NCI-H1930 (cell line): ENCODE measurements around the gene IGSF21.

Source experiments
- DNase-seq, 2 experiments: peaks; one replicate each; lab custom pipeline; 2025; lab: John Stamatoyannopoulos, UW

Gene IGSF21

DNA sequence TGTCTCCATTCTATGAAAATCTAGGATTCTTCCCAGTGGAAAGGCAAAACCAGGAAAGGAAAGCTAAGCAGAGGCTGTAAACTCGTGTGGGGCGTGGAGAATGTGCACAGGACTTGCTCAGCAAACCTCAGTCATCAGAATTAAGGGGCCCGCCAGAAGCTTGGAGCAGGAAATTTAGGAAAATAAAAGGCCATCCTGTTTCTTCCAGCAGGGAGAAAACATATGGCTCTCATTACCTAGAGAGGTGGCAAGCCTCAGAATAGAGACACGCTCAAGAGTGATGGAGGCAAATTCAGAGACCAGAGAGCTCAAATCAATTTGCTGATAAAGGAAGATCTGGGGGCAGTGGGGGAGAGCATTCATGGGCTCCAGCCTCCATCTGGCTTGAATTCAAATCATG is 221.2 kb downstream of the IGSF21 start:
- DNase-seq = no peak

DNA sequence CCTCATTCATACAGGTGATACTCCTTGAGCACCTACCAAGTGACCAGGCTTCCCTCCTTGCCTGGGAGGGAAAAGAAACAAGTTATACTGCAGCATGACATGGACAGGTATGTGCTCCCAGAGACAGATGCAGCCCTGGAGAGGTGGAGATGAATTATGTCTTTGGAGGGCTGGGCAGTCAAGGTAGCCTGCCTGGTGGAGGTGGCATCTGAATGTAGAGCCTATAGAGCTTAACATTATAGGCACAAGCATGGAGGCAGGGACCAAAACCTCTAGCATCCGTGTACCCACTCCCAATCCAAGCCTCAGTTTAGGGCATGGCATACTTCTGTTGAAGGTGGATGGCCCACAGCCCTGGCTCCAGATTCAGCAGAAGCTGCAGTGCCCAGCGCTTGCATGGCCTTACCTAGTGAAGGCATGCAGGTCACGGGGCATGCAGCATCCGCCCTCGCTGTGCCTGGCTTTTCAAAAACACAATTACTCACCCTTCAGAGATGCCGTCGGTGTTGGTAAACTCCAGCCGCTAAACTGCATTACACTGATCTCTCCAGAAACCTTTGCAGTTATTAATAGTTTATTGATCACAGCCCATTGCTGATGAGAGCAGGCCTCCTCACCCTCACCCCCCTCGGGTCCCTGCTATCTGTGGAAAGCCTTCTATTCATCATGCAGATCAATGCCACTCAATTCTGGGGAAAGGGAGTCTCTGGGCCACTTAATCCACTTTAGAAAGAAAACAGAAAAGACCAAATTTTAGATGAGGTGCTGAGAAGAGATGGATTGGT is 222.1 kb downstream of the IGSF21 start:
- no peak for DNase-seq

DNA sequence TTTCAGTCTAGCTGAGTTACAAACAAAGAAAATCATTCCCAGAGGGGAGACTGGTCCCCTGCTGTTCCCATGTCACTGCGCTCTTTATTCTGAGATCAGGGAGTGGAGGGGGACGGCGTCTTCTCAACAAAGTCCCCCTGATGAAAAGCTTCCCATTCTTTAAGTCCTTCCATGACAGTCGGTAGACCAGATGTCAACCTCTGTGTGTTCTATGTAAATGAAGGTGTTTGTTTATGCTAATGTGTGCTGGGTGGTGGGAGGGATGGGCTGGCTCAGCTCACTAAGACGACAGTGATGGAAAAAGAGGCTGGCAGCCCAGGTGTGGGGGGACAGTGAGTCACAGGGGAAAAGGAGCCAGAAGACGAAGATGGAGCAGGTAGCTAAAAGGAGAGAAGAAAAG is 225.0 kb downstream of the IGSF21 start:
- no peak for DNase-seq

DNA sequence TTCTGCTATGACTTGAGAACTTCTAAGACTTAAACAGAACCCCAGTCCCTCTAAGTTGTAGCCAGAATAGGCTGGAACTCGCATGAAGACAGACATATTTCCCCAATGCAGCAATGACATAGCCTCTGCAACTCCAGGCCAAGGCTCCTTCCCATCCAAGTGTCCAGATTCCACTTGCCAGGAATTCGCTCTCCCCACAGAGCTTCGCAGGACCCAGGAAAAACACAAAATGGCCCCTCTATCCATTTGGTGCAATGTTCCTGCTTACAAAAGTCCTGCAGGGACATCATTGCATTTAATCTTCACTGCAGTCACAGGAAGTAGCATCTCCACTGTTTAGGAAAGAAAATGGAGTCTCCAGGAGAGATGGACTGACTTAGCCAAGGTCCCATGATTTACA is 225.6 kb downstream of the IGSF21 start:
- DNase-seq = no peak

DNA sequence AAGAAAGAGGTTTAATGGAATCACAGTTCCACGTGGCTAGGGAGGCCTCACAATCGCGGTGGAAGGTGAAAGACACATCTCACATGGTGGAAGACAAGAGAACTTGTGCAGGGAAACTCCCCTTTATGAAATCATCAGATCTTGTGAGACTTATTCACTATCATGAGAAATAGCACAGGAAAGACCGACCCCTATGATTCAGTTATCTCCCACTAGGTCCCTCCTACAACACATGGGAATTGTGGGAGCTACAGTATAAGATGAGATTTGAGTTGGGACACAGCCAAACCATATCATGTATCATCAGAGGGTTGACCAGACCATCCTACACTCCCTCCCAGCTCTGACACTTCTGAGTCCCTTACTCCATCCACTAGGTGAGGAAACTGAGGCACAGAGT is 229.2 kb downstream of the IGSF21 start:
- DNase-seq = no peak

DNA sequence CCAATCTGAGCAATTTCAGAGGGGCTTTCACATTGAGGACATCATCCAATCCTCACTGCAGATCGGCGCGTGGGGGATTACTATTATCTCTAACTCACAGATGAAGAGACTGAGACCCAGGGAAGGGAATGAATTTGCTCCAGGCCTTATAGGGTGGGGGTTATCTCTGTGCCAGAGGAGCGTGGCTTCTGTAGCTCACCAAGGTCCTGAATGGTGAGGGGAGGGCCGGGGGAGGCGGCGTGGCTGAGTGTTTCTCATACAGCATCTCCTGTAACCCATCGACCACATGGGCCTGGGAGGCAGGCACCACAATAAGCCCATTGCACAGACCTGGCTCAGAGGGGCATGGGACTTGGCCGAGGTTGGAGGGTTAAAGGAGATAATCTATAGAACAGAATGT is 230.2 kb downstream of the IGSF21 start:
- no peak for DNase-seq

DNA sequence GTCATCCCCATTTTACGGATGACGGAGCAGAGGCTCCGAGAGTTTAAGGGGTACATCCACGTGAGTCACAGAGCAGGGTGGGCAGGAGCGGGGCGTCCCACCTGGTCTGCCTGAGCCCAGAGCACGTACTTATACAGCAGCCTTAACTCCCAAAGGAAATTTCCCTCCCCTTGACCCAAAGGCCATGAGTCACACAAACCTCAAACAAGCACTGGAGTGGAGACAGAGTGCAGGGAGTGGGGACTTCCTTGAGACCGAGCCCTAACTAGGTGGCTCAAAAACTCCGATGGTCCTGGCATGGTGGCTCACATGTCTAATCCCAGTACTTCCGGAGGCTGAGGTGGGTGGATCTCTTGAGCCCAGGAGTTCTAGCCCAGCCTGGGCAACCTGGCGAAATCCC is 231.6 kb downstream of the IGSF21 start:
- no peak for DNase-seq

DNA sequence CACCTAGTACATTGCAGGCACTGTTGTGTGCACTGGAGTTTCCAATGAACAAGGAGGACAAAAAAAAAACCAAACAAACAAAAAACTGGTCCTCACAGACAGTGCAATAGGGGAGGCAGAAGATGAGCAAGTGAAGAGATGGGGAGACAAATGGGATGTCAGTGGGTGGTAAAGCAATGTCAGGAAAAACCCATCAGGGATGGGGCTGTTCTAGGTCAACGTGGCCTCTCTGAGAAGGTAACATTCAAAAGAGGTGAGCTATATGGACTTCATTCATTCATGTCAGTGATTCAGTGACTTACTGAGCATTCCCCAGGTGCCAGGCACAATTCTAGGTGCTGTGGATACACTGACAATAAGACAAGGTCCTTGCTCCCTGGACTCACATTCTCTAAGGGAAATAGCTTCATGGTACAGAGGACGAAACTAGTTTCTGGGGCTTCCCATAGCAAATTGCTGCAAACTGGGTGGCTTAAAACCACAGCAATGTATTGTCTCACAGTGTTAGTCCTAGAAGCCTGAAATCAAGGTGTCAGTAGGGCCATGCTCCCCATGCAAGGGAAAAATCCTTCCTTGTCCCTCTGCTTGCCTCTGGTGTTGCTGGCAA is 232.7 kb downstream of the IGSF21 start:
- no peak for DNase-seq

DNA sequence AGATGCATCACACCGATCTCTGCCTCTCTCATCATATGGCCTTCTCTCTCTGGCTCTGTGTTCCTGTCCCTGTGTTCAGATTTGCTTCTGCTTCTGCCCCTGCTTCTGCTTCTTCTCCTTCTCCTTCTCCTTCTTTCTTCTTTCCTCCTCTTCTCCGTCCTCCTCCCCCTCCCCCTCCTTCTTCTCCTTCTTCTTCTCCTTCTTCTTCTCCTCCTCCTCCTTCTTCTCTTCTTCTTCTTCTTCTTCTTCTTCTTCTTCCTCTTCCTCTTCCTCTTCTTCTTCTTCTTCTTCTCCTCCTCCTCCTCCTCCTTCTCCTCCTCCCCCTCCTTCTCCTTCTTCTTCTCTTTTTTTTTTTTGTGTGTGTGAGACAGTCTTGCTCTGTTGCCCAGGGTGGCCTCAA is 233.2 kb downstream of the IGSF21 start:
- DNase-seq = no peak

DNA sequence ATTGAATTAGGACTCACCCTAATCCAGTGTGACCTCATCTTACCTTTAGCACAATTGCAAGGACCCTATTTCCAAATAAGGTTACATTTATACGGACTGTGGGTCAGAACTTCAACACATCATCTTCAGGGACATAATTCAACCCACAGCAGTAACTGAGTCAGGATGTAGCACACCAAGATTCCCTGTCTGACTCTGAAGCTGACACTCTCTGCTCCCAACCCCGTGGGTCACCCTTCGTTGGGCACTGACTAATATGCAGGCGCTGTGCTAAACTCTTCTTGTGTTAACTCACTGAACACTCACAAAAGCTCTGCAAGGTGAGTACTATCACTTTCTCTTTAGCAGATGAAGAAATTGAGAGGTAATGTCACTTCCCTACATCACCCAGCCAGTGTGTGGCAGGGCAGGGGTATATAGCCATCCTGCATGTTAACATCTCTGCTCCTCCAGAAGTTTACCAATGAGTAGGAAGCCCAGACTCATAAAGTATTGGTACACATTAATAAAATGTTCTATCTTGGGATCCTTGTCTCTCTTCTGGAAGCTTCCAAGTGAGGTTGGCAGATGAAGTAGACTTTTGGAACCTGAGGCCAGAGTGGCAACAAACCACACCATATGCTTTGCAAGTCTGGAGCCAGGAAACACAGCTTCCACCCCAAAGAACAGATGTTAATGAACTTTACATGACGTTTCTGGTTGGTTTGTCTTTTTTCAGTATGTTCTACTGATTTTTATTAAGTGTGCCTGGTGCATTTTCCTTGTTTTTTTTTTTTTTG is 233.9 kb downstream of the IGSF21 start:
- no peak for DNase-seq

DNA sequence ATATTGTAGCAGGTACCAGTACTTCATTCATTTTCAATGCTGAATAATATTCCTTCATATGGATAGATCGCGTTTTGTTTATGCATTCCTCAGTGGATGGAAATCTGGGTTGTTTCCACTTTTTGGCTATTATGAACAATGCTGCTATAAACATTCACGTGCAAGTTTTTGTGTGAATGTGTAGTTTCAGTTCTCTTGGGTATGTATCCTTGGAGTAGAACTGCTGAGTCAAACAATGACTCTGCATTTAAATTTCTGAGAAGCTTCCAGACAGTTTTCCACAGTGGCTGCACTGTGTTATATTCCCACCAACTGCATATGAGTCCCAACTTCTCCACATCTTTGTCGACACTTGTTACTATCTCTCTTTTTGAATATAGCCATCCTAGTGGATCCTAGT is 235.1 kb downstream of the IGSF21 start:
- no peak for DNase-seq

DNA sequence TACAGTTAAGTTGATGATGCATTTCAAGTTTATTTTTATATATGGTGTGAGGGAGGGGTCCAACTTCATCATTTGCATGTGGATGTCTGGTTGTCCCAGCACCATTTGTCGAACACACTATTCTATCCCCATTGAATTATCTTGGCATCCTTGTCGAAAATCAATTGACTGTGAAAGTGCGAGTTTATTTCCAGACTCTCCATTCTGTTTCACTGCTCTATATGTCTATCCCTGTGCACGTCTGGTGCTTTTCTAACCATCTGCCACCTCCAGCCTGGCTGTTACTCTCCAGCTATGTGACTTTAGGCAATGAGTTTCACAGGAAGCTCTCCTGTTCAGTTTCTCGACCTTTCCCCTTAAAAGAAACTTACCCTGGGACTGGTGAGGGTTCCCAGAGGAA is 236.0 kb downstream of the IGSF21 start:
- DNase-seq = no peak

DNA sequence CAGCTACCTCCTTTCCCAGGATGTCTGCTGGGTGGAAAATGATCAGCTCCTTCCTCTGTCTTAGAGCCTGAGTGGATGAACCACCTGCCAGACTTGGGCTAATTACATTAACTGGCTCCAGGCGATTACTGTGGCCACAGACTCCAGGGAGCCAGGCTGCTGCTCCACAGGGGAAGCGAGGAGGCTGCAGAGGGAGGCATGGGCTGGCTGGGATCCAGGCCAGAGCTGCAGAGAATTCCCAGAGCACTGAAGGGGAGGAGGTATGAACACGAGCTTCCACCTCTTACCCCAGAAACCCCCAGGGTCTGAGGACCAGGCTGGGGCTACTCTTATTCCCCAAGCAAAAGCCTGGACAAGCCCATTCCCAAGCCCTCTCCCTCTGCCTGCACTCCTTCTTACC is 237.2 kb downstream of the IGSF21 start:
- DNase-seq = no peak

DNA sequence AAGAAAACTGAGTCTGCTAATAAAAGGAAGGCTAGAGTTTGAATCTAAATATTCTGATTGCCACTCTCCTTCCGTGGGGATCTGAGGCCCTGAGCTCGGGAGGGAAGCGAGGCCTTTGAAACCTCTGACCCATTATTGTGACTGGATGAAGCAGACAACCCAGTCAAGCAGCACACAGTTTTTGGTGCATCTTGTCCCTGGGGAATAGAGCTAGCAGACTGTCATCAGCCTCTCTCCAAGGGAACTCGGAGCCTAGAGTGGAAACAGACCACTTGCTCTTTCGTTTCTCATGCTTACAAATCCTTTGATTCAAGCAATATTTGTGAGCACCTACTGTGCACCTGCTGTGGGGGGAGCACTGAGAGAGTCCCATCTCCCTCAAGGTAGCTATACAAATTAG is 240.0 kb downstream of the IGSF21 start:
- DNase-seq = no peak

DNA sequence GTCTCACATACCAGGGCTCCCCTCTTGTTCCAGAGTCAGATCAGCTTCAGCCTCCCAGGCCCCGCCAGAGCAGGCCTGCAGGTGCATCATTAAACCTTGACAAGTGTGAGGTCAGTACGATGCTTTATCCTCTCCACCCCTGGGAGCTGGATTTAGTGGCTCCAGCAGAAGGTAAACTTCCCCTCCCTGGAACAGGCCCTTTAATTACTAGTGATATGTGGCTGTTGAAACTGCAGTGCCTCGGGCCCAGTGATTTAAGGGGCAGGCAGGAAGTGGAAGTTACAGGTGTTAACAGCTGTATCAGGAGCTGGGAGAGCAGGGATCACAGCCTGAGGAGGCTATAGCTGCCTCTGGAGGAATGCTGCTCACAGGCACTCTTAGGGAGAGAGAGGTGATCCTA is 240.8 kb downstream of the IGSF21 start:
- DNase-seq = no peak

DNA sequence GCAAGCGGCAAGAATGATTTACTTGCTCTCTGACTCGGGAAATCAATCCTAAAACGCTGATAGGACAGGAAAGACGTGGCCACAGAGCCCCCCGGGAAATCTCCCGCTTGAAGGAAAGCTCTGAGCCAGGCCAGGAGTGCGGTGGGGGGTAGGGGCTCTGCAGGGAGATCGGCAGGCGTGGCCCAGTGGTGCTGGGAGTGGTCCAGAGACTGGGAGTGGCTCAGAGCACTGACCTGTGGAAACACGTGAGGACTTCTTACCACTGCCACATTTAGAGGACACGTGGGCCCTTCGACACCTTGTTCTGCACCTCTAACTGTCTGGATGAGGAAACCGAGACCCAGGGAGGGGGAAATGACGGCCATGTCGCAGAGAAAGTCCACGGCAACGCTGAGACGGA is 243.1 kb downstream of the IGSF21 start:
- no peak for DNase-seq

DNA sequence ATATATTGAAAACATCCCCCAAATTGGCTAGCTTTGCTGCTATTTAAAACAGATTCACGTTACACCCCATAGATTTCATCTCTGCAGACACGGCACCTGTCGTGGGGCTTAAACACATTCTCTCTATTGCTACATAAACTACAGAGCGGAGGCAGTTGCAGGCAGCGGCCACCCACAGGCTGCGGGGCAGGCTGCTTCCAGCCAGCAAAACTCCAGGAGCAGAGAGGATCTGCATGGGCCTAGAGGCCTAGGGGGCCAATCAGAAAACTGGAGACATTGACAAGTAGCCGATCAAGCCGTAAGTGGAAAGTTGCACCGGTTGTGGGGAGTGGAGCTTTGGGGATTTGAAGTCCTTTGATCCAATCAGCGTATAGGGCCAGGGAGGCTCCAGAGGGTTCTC is 244.1 kb downstream of the IGSF21 start:
- no peak for DNase-seq

DNA sequence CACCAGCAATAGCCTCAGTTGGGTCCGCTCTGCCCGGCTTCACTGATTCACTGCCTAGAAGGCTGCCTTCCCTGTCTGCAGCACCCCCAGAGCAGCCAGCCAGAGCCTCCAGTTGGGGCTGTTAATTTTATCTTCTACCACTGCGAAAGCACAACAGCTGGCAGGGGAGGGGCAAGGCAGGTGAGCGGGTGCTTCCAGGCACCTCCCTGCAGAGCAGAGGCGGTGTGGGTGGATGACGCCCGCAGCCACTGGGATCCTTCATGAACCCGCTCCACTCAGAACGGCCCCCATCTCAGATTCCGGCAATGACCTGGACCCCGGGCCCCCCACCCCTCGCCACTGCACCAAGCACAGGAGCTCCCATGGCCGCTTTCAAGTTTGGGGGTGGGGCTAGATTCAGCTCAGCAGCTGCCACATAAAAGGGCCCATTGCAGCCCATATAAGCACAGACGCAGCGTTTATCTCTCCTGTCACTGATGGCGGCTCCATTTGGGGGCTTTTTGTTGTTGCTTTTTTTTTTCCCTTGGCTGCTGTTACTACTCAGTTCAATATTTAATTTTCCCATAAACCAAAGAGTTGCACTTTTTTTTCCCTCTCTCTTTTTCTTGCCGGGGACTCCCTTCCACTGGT is 245.2 kb downstream of the IGSF21 start:
- DNase-seq = no peak

DNA sequence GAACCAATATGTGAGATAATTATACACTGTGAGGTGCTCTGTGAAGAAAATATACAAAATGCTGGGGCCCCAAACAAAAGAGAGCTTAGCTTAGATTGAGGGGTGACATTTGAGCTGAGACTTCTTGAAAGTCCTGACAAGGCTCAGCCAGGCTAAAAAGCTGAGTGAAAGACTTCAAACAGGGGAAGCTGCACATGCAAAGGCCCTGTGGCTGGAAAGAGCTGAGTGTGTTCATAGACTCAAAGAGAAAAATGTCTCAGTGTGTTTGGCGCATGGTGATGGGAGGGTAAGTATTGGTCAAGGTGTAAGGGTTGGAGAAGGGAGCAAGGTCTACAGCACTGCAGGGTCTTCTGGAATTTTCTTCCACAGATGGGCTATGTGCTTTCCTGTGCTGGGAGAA is 245.9 kb downstream of the IGSF21 start:
- no peak for DNase-seq

DNA sequence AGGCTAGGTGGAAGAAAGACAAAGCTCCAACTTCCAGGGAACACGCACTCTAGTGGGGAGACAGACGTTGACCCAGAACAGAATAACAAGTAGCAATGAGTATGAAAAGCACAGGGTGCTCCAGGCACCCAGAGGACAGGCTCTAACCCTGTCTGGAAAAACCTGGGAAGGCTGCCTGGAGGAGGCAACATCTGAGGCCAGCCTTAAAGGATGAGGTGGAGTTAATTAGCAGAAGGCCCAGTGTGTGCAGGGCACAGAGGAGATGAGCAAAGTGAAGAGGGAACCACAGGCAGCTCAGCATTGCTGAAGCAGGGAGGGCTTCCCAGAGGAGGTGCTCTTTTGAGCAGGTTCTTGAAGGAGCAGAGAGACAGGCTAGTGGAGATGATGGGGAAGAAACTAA is 246.4 kb downstream of the IGSF21 start:
- no peak for DNase-seq

DNA sequence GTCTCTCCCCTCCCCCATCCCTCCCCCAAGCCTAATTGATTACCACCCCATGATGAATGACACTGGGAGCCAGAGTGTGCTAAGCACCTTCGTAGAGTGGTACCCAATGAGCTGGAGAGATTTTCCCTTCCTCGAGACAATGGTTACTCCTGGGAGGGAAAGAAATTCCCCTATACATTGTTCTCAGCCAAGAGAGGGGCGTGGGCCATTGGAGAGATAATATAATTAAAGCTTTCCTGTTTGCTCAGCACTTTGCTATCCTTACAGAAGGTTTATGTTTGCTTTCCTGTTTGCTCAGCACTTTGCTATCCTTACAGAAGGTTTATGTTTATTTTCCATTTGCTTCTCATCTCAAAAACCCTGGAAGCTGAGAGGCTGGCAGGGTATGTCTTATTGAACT is 247.0 kb downstream of the IGSF21 start:
- DNase-seq = no peak

DNA sequence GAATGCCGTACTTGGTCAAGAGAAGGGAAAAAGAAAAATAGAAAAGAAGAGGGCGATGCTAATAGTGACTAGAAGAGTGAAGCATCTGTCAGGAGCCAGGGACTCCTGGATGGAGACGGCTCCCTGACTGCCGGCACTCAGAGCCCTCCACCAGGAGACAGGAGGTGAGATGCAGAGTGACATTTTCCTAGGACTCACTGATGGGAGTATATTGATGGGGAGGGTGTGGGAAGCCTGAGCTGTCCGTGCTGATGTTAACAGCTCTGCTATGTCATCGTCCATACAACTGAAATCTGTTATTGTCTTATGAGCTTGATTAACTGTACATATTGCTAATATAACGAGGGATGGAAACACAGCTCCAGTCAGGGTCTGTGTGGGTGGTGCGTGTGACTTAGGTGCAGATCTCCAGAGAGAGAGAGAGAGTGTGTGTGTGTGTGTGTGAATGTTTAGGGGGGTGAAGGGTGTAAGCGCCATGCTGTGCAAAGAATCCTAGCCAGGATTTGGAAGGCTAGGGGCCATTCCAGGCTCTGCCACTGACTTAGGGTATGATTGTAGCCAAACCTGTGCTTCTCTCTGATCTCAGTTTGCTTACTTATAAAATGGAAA is 250.1 kb downstream of the IGSF21 start:
- no peak for DNase-seq
